IMR-90 (cell line): Measurements from ENCODE around the gene ROCK2. TPM values are rescaled to one million over a fixed set of nuclear protein-coding genes. Genes with fewer than 3 reads are reported as not detected.

Source experiments
- ATAC-seq: fragments of 200-7000 bp; cut with Tn5 transposase; 2 replicates; pipeline ENCODE4 v1.9.1; 2020; ENCODE audit warnings: low read depth, mild to moderate bottlenecking, moderate library complexity
- BruUV-seq: library from RNA; stranded (reverse); fragments of 400-500 nt; replicated peaks from 2 replicates; lab custom pipeline; 2021; lab: Mats Ljungman, UMichigan
- CTCF ChIA-PET: fragments of 300-600 bp; formaldehyde crosslinking; extraction: SDS; loops from one replicate; lab custom pipeline; 2021; ENCODE audit warnings: antibody characterized with exemption; lab: Yijun Ruan, JAX
- POLR2A ChIA-PET: fragments of 300-600 bp; sonication (Branson Sonifier 250); formaldehyde crosslinking; loops from one replicate; lab custom pipeline; 2022; ENCODE audit warnings: antibody characterized with exemption; ENCODE audit not compliant: unreplicated experiment; lab: Charles Lee
- DNase-seq: peaks from one replicate; pipeline ENCODE4 v3.0.0; 2013
- H2AFZ ChIP-seq: replicated peaks from 2 replicates; pipeline ENCODE3; 2013; ENCODE audit warnings: low read length, mild to moderate bottlenecking; ENCODE audit not compliant: poor library complexity
- H2AK5ac ChIP-seq: 2 replicates; pipeline ENCODE4 v1.6.1; 2013; ENCODE audit warnings: low read depth, low read length, inconsistent platforms
- H2AK9ac ChIP-seq: replicated peaks from 2 replicates; pipeline ENCODE3; 2013; ENCODE audit warnings: mild to moderate bottlenecking, low read depth, low read length, moderate library complexity; ENCODE audit not compliant: poor library complexity
- H2BK120ac ChIP-seq: 2 replicates; pipeline ENCODE4 v1.6.1; 2013; ENCODE audit warnings: low read depth, low read length, inconsistent platforms
- H2BK15ac ChIP-seq: 3 replicates; pipeline ENCODE4 v1.6.1; 2013; ENCODE audit warnings: low read depth, low read length, inconsistent platforms
- H2BK20ac ChIP-seq: 2 replicates; pipeline ENCODE4 v1.6.1; 2013; ENCODE audit warnings: low read depth, mild to moderate bottlenecking, inconsistent platforms, low read length, moderate library complexity
- H2BK5ac ChIP-seq: 2 replicates; pipeline ENCODE4 v1.6.1; 2013; ENCODE audit warnings: mild to moderate bottlenecking, low read depth, low read length, inconsistent platforms; ENCODE audit not compliant: poor library complexity, severe bottlenecking
- H3K14ac ChIP-seq: replicated peaks from 2 replicates; pipeline ENCODE4 v1.6.1; 2013; ENCODE audit warnings: low read depth, low read length, inconsistent platforms
- H3K18ac ChIP-seq: 2 replicates; pipeline ENCODE4 v1.6.1; 2013; ENCODE audit warnings: low read depth, low read length, control low read depth
- H3K23ac ChIP-seq: 2 replicates; pipeline ENCODE4 v1.6.1; 2013; ENCODE audit warnings: low read depth, low read length, inconsistent platforms
- H3K27ac ChIP-seq: 2 replicates; pipeline ENCODE4 v1.5.1; 2013; ENCODE audit warnings: mild to moderate bottlenecking, control low read depth, low read length; ENCODE audit not compliant: insufficient read depth
- H3K27me3 ChIP-seq: 2 replicates; pipeline ENCODE4 v1.6.1; 2013; ENCODE audit warnings: low read length; ENCODE audit not compliant: control insufficient read depth, insufficient read depth
- H3K36me3 ChIP-seq: 2 replicates; pipeline ENCODE4 v1.6.1; 2013; ENCODE audit warnings: low read length, mixed read lengths; ENCODE audit not compliant: control insufficient read depth, insufficient read depth
- H3K4ac ChIP-seq: 2 replicates; pipeline ENCODE4 v1.6.1; 2013; ENCODE audit warnings: low read depth, low read length, inconsistent platforms
- H3K4me1 ChIP-seq: 2 replicates; pipeline ENCODE4 v1.6.1; 2013; ENCODE audit warnings: low read length, mixed read lengths; ENCODE audit not compliant: control insufficient read depth, insufficient read depth
- H3K4me2 ChIP-seq: 2 replicates; pipeline ENCODE4 v1.6.1; 2013; ENCODE audit warnings: low read depth, mild to moderate bottlenecking, control low read depth, low read length, moderate library complexity
- H3K4me3 ChIP-seq: 2 replicates; pipeline ENCODE4 v1.5.1; 2013; ENCODE audit warnings: low read depth, mild to moderate bottlenecking, control low read depth, low read length, moderate library complexity; ENCODE audit not compliant: insufficient read depth
- H3K56ac ChIP-seq: 2 replicates; pipeline ENCODE4 v1.6.1; 2013; ENCODE audit warnings: low read length, inconsistent platforms; ENCODE audit not compliant: insufficient read depth; ENCODE audit errors: extremely low read depth
- H3K79me1 ChIP-seq, 2 experiments: 2 replicates each; pipeline ENCODE4 v1.6.1; 2013; ENCODE audit warnings: low read length in 2 of 2, inconsistent platforms in 1 of 2, low read depth in 1 of 2
- H3K9ac ChIP-seq: 2 replicates; pipeline ENCODE4 v1.6.1; 2013; ENCODE audit warnings: low read depth, low read length, control low read depth
- H3K9me1 ChIP-seq: 2 replicates; pipeline ENCODE4 v1.6.1; 2013; ENCODE audit warnings: low read length, inconsistent platforms; ENCODE audit not compliant: insufficient read depth
- H3K9me3 ChIP-seq: 2 replicates; pipeline ENCODE4 v1.6.1; 2013; ENCODE audit warnings: low read length; ENCODE audit not compliant: control insufficient read depth, insufficient read depth
- H4K20me1 ChIP-seq: 2 replicates; pipeline ENCODE4 v1.6.1; 2013; ENCODE audit warnings: low read length, inconsistent platforms; ENCODE audit not compliant: insufficient read depth
- H4K5ac ChIP-seq: 2 replicates; pipeline ENCODE4 v1.6.1; 2013; ENCODE audit warnings: mild to moderate bottlenecking, low read depth, low read length, control low read depth
- H4K8ac ChIP-seq, 2 experiments: 2 replicates each; pipeline ENCODE4 v1.6.1; 2013; ENCODE audit warnings: low read depth in 2 of 2, low read length in 2 of 2, control low read depth in 1 of 2, inconsistent platforms in 1 of 2
- H4K91ac ChIP-seq: 2 replicates; pipeline ENCODE4 v1.6.1; 2013; ENCODE audit warnings: low read depth, low read length, inconsistent platforms; ENCODE audit not compliant: insufficient read depth
- BHLHE40 ChIP-seq: fragments of 150-350 bp; IDR thresholded peaks from 2 replicates; pipeline ENCODE4 v1.6.1; 2016; ENCODE audit warnings: mild to moderate bottlenecking, low read depth, low read length
- CHD1 ChIP-seq: IDR thresholded peaks from 2 replicates; pipeline ENCODE4 v1.6.1; 2012; ENCODE audit warnings: low read depth, low read length, improper control_type of control experiment
- MAFK ChIP-seq: IDR thresholded peaks from 2 replicates; pipeline ENCODE4 v1.6.1; 2012; ENCODE audit warnings: low read depth, low read length, improper control_type of control experiment
- MXI1 ChIP-seq: IDR thresholded peaks from 2 replicates; pipeline ENCODE4 v1.6.1; 2012; ENCODE audit warnings: low read depth, mild to moderate bottlenecking, low read length, moderate library complexity, borderline replicate concordance
- NFE2L2 ChIP-seq: fragments of 150-350 bp; IDR thresholded peaks from 2 replicates; pipeline ENCODE4 v1.6.1; 2016; ENCODE audit warnings: low read depth, mild to moderate bottlenecking, low read length
- POLR2A ChIP-seq: IDR thresholded peaks from 2 replicates; pipeline ENCODE4 v1.6.1; 2012; ENCODE audit warnings: mild to moderate bottlenecking, low read depth, low read length
- RAD21 ChIP-seq: IDR thresholded peaks from 2 replicates; pipeline ENCODE4 v1.6.1; 2012; ENCODE audit warnings: low read length, improper control_type of control experiment
- SMC3 ChIP-seq: fragments of 150-350 bp; IDR thresholded peaks from 2 replicates; pipeline ENCODE4 v1.6.1; 2016; ENCODE audit warnings: low read depth, mild to moderate bottlenecking, antibody characterized with exemption, low read length, moderate library complexity
- WGBS, 2 experiments: methylation state at CpG; one replicate each; pipeline versions ENCODE4 v1.1.5 to v1.1.7; 2013; ENCODE audit warnings: missing lambda C conversion rate in 2 of 2; ENCODE audit not compliant: insufficient read length in 1 of 2; ENCODE audit errors: extremely low coverage in 2 of 2; 5-methylcytosine and 5-hydroxymethylcytosine counted together
- dilution Hi-C: fragments of 300-500 bp; cut with HindIII; formaldehyde crosslinking; loops from one replicate; pipeline ENCODE4 v1.14.3; 2018; ENCODE audit warnings: low sequenced_read_pairs; ENCODE audit not compliant: unreplicated experiment
- in situ Hi-C: fragments of 300-500 bp; cut with MboI; formaldehyde crosslinking; loops from 3 replicates; pipeline ENCODE4 v1.14.3; 2019; ENCODE audit warnings: low sequenced_read_pairs, inconsistent platforms, mixed read lengths
- intact Hi-C: fragments of 100-400 bp; cut with micrococcal nuclease; formaldehyde crosslinking; loops from 2 replicates; pipeline ENCODE4 v1.10.0; 2022
- polyA plus RNA-seq, 3 experiments: library from polyadenylated mRNA; depleted of rRNA; stranded (reverse); fragments of >200 nt; gene quantifications; 2 replicates each; pipeline ENCODE4 v1.2.3, GENCODE V29; 2012; ENCODE audit warnings: low replicate concordance in 1 of 3
- total RNA-seq: library from RNA; depleted of rRNA; stranded (reverse); fragments of >200 nt; gene quantifications from 2 replicates; pipeline ENCODE4 v1.2.3, GENCODE V29; 2012
- TF ChIP-seq, protein P1 (sequence below): fragments of 150-350 bp; IDR thresholded peaks from 2 replicates; pipeline ENCODE4 v1.6.1; 2017; ENCODE audit warnings: mild to moderate bottlenecking, antibody characterized with exemption, low read length, low read depth
- TF ChIP-seq, protein P2 (sequence below): conservative IDR thresholded peaks from 2 replicates; pipeline ENCODE4 v1.5.1; 2012; ENCODE audit warnings: mild to moderate bottlenecking, low read depth, low read length, improper control_type of control experiment

ROCK2 gene
- total and polyA plus RNA-seq, 2 of the 4 experiments (the other 2 are of a cell fraction): 9.0 to 28.3 TPM

DNA sequence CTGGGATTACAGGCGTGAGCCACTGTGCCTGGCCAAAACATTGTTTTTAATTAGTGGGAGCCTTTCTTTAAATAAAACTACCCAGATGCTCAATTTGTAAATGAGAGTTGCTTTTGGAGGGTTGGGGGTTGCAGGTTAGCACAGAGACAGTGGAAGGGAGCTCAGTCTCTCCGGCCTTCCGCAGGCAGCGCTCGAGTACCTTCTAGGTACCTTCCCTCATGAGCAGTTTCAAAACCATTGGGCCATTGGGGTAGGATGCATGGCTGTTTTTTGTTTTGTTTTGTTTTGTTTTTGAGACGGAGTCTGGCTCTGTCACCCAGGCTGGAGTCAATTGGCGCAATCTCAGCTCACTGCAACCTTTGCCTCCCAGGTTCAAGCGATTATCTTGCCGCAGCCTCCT, 170.2 kb downstream of the ROCK2 start:
- Histone ChIP-seq H3K4me2 (no peak overlapping the region), H3K56ac (no peak overlapping the region), H3K4me3 (no peak overlapping the region), H2AK5ac (no peak overlapping the region), H4K20me1 (peaks cover 3% of the 10 kb centered on the region; the same call in 1 of the 2 replicates), H3K9me3 (no peaks in the 10 kb centered on the region), H4K8ac (no peak overlapping the region), H2BK20ac (no peak overlapping the region), H3K14ac (no peak overlapping the region), H3K79me1 (peaks cover 0 to 7% of the 10 kb centered on the region in 2 experiments; a peak in 2 of 4 replicates), H4K5ac (no peak overlapping the region), H3K4me1 (peaks cover 9% of the 10 kb centered on the region), H3K36me3 (peaks cover 1% of the 10 kb centered on the region; the same call in 1 of the 2 replicates), H4K91ac (no peak overlapping the region), H3K27me3 (no peaks in the 10 kb centered on the region), H2AFZ (no peak overlapping the region), H3K23ac (no peak overlapping the region), H3K9ac (no peak overlapping the region), H3K27ac (no peak overlapping the region), H2AK9ac (no peak overlapping the region), H2BK120ac (no peak overlapping the region), H3K18ac (no peak overlapping the region), H2BK5ac (no peak overlapping the region), H3K9me1 (peaks cover 6% of the 10 kb centered on the region), H2BK15ac (no peak overlapping the region), H3K4ac (no peak overlapping the region)
- intact Hi-C loops (no loop called here), in situ Hi-C loops (no loop called here), dilution Hi-C loops (no loop called here)
- TF ChIP-seq POLR2A (no peak), MAFK (no peak), RAD21 (no peak), BHLHE40 (no peak), MXI1 (no peak), NFE2L2 (no peak), SMC3 (no peak), CHD1 (no peak)
- TF ChIP-seq, protein P1, sequence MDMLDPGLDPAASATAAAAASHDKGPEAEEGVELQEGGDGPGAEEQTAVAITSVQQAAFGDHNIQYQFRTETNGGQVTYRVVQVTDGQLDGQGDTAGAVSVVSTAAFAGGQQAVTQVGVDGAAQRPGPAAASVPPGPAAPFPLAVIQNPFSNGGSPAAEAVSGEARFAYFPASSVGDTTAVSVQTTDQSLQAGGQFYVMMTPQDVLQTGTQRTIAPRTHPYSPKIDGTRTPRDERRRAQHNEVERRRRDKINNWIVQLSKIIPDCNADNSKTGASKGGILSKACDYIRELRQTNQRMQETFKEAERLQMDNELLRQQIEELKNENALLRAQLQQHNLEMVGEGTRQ: no peak
- TF ChIP-seq, protein P2, sequence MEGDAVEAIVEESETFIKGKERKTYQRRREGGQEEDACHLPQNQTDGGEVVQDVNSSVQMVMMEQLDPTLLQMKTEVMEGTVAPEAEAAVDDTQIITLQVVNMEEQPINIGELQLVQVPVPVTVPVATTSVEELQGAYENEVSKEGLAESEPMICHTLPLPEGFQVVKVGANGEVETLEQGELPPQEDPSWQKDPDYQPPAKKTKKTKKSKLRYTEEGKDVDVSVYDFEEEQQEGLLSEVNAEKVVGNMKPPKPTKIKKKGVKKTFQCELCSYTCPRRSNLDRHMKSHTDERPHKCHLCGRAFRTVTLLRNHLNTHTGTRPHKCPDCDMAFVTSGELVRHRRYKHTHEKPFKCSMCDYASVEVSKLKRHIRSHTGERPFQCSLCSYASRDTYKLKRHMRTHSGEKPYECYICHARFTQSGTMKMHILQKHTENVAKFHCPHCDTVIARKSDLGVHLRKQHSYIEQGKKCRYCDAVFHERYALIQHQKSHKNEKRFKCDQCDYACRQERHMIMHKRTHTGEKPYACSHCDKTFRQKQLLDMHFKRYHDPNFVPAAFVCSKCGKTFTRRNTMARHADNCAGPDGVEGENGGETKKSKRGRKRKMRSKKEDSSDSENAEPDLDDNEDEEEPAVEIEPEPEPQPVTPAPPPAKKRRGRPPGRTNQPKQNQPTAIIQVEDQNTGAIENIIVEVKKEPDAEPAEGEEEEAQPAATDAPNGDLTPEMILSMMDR: no peak
- no TSS peak for BruUV-seq
- CTCF ChIA-PET: no interaction called here
- 95% methylated on average over 3 of the region's 9 CpGs; no CpG with 5 or more reads in 1 of the 2 experiments for WGBS, 2 experiments
- POLR2A ChIA-PET: no interaction called here
- DNase-seq: no peak
- no peak for ATAC-seq
